HG03139 (cell line): ENCODE measurements around the gene FBN2.
"Not testable (repeated sequence)": the region's sequence is repeated elsewhere in the genome, so short reads cannot be mapped to it uniquely, and the experiment has no call there.

Source experiments
- ATAC-seq: cut with Tn5 transposase; IDR thresholded peaks from one replicate; pipeline ENCODE4 v1.9.1; 2021; ENCODE audit not compliant: unreplicated experiment

The FBN2 gene

DNA sequence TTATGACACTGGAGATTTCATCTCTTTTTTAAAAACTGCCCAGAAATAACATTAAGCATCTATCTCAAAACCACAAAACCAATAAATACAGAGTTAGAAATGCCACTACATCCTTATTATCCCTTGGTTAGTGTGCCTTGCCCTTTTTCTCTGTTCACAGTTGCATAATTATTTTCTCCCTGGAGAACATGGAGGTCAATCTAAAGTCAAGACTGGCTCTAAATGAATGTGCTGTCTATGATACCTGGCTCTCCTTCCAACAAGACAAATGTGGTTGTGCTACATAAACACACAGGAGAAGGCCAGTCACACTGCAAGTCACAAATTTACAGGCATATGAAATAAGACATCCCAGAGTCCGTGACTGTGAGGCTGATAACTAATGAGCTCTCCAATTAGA lies 2.8 kb downstream of the FBN2 start:
- ATAC-seq, result no peak

DNA sequence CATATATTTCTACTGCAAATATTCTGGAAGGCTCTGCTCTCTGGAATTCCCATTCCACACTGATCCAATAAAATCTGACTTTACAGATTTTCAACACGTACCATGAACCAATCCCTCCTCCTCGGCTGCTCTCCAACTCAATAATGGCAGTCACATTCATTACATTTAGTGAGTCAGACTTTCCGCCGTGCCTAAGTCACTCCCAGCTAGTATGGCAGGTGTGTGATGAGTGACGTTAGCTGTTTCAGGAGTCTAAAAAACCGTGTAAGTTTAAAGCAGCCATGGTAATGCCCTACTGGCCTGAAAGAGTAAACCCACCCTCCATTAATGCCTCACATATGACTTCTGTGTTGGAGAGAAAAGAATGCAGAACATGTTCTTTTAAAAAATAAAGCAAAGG lies 3.3 kb downstream of the FBN2 start:
- no peak for ATAC-seq

GRCh38 chr5:128532776-128533175 lies 5.3 kb downstream of the FBN2 start:
- ATAC-seq, result no peak

DNA sequence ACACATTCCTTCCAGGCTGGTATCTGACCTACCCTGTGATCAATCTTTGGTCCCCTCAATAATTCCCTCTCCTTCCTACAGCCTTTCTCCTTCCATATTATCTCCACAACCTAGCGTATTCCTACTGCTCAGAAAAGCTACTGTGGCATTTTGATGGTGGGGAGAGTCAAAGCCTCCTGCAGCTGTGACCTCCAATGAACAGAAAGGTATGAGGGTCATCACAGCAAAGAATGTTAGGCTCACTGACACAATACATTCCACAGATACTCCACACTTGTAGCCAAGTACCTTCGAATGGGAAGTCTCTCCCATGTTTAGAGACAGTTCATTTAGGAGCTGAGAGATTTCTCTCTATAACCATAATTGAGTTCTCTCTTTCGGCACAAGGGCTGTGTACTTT lies 5.9 kb downstream of the FBN2 start:
- ATAC-seq, result no peak

DNA sequence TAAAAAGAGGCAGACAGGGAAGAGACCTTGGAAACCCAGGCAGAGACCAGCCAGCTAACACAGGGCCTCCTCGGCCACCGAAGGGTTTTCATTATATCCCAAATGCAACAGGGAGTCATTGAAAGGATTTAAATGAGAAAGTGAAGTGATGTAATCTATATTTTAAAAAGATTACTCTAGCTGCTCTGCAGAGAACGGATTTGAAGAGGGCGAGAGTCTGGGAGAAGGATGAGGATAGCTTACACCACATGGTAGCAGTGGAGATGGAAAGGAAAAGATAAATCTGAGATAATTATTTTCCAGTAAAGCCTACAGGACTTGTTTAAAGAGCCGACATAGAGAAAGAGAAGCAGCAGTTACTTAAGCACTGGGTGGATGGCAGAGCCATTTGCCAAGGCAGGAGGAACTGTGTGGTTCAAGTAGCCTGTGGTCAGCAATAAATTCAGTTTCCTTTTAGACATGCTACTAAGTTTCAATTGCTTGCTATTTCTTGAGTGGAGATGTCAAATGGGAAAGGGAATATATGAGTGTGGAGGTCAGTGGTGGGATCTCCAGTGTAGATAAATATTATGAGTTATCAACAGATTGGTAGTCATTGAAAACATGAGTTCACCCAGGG lies 9.3 kb downstream of the FBN2 start:
- ATAC-seq, result no peak

GRCh38 chr5:128528126-128528525 lies 9.9 kb downstream of the FBN2 start:
- ATAC-seq, result no peak

DNA sequence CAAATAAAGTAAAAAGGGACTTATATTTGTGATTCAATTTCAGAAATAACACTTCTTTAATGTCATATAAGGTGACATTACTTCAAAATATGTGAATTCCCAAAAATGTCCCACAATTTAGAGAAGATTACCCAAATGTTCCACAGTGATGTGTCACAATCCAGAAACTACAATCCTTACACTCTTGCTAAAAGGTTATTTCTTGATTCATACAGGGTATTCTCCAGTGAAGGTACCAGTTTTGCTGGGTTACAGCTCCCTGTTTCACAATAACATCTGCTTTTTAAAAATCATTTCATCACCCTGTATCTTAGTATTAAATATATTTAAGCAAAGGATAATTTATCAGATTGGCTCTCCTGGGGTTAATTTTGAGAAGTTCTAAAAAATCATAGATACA lies 11.0 kb downstream of the FBN2 start:
- ATAC-seq, result no peak

DNA sequence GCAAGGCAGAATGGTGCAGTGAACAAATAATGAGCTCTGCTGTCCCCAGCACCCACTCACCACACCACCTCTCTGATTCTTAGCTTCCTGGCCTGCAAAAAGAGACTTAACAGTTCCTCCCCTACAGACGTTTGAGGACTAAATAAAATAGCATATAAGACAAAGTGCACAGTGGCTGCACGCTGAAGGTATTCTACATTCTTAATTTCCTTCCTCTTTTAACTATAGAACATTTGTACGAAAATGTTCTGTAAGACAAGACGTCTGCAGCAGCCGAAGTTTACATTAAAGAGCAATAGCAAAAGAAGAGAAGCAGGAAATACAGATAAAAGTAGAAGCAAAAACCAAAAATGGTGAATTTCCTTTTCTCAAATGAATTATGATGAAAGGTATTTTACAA lies 15.7 kb downstream of the FBN2 start:
- ATAC-seq, result no peak

DNA sequence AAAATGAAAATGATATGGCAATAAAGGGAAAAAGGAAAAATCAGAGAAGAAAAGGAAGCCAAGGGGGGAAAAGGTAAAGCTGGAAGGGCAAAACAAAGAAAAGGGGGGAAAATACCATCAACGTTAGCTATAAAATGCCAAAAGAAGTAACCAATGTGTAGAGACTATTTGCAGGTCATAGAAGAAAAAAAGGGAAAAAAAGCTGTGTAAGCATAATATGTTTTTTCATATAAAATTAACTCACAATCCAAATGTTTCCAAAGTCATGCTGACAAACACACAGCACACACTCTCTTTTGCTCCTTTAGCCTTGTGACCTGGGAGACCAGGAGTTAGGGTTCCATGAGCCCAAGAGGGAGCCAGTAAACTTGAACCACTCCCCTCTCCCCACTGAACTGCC lies 18.2 kb downstream of the FBN2 start:
- ATAC-seq, result no peak

GRCh38 chr5:128516978-128517377 lies 21.1 kb downstream of the FBN2 start:
- no peak for ATAC-seq

GRCh38 chr5:128513806-128514205 lies 24.2 kb downstream of the FBN2 start:
- ATAC-seq, result no peak

GRCh38 chr5:128512894-128513293 lies 25.2 kb downstream of the FBN2 start:
- ATAC-seq, result no peak

- ATAC-seq, result no peak
These were observed 31.4 kb downstream of the FBN2 start for GRCh38 chr5:128506643-128507042.

DNA sequence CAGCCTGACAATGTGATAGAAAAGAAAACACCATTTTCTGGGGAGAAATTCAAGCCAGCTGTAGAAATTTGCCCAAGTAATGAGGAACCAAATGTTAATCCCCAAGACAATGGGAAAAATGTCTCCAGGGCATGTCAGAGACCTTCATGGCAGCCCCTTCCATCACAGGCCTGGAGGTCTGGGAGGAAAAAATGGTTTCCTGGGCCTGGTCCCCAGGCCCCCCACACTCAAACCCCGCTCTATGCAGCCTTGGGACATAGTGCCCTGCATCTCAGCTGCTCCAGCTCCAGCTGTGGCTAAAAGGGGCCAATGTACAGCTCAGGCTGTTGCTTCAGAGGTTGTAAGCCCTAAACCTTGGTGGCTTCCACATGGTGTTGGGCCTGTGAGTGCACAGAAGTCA lies 34.3 kb downstream of the FBN2 start:
- not testable (repeated sequence) for ATAC-seq

DNA sequence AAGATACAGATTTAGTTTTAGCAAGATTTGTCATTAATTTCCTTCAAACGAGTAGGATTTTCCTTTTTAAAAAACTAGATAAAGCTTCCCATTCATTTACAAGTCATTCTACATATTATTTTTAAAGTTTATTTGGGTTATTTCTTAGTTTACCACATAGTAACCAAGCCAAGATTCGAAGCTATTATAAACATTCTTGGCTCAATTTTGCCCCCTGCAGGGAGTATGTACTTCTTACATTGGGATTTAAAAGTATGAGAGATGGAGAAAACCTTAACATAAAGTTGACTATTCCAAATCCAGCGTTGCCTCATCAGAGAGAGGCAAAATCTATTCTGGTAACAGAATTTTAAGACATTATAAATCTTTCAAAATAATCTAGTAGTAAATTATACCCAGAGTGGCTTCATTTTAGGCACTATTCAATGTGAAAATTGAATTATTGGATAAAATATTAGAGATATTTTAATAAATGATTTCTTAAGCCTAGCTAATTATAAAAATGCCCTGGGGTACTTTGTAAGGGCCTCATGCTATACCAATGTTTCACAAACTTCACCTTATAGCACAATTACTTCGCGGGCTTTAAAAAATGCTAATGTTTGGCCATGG lies 39.1 kb downstream of the FBN2 start:
- no peak for ATAC-seq

DNA sequence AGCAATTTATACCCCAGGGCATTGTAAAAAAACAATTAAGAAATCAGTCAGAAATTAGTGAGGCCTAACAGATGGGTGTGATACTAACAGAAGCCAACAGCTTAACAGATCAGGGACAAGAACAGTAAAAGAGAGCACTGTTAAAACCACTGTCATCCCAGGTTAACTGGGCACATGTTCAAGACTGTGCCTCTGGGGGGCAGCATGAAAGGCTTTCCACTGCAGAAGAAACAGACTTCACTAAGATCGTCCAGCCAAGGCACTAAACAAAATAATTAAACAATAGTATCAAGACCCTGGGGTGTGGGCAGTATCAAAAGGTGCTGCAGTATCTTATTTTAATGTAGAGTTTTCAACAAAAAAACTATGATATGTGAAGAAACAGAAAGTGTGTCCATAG lies 43.5 kb downstream of the FBN2 start:
- ATAC-seq, result no peak

GRCh38 chr5:128493657-128494329 lies 44.3 kb downstream of the FBN2 start:
- no peak for ATAC-seq

GRCh38 chr5:128491291-128491690 lies 46.8 kb downstream of the FBN2 start:
- ATAC-seq, result no peak

- ATAC-seq, result no peak
These were observed 47.3 kb downstream of the FBN2 start for GRCh38 chr5:128490761-128491160.

GRCh38 chr5:128487041-128487440 lies 51.0 kb downstream of the FBN2 start:
- ATAC-seq, result no peak

- ATAC-seq, result no peak
These were observed 54.3 kb downstream of the FBN2 start for GRCh38 chr5:128483738-128484137.

- ATAC-seq, result no peak
These were observed 57.0 kb downstream of the FBN2 start for GRCh38 chr5:128480906-128481633.
